ENCODE results near the gene SMC3. TPM values are rescaled to one million over a fixed set of nuclear protein-coding genes. Genes with fewer than 3 reads are reported as not detected.

Gene SMC3
- total and polyA plus RNA-seq, 2 of the 13 experiments (the other 11 are each of a cell fraction or from before 2014, with no cell fraction given), result 11.7 to 48.0 TPM

DNA sequence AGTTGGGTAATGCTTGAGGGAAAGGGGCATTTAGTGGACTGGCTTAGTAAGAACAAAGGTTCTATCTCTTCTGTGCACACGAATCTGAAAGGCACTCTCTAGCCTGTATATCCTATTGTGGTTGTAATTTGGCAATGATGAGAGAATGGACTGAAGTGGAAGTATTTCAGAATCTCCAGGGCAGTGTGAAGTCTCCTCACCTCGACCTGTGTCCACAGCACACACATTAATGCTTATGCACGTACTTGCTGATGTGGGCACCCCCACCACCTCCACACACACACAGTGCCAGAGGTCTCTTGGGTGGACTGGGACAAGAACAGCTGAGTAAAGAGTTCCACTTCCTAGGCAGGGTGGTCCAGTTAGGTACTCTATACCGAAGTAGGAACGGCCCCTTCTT, 6.9 kb downstream of the SMC3 start:
- no peak for DNase-seq (ENCODE audit: low spot score)
- intact Hi-C loops (cut with micrococcal nuclease; ENCODE audit: unreplicated experiment), result no loop called here
- Histone ChIP-seq H3K27ac (ENCODE audit: extremely low read length, insufficient read depth, low read length) (no peak overlapping the region), H3K4me2 (ENCODE audit: low read depth, low read length) (no peak overlapping the region), H3K9ac (ENCODE audit: insufficient read depth, low read depth, low read length) (no peak overlapping the region), H2AFZ (ENCODE audit: low read length) (no peak overlapping the region), H3K4me3 (replicated peaks in 1 of 3; ENCODE audit: insufficient read depth in 1 of 3, low read depth in 2 of 3, low read length in 3 of 3) (no peak overlapping the region), H3K27me3 (ENCODE audit: control insufficient read depth in 1 of 2, insufficient read depth in 2 of 2, low read length in 2 of 2) (no peaks in the 10 kb centered on the region), H3K9me3 (ENCODE audit: low read length) (no peaks in the 10 kb centered on the region), H3K79me2 (ENCODE audit: insufficient read depth, low read length) (peaks cover 67% of the 10 kb centered on the region), H4K20me1 (ENCODE audit: insufficient read depth, low read length) (peaks cover 36% of the 10 kb centered on the region), H3K36me3 (replicated peaks in 1 of 2; ENCODE audit: control insufficient read depth in 1 of 2, insufficient read depth in 2 of 2, low read length in 2 of 2) (peaks cover 10 to 54% of the 10 kb centered on the region in 2 experiments), H3K4me1 (ENCODE audit: insufficient read depth, low read length) (peaks cover 39% of the 10 kb centered on the region)
- ChIA-PET CTCF (ENCODE audit: low intra/inter-chr PET ratio, low total read pairs) (no interaction called here), POLR2A (no interaction called here)
- BruUV-seq (replicated peaks), result no TSS peak
- 82% methylated on average over 5 of the region's 5 CpGs for WGBS (ENCODE audit: low lambda C conversion rate)
- in situ Hi-C loops (cut with HindIII; ENCODE audit: extremely low pct_ligation_motif_present, low pct_unique_long_range_greater_than_20kb), result no loop called here
- ATAC-seq, result no peak
- no peak for FAIRE-seq
- TF ChIP-seq BRD4 (CRISPR knock-in tag; IDR thresholded peaks at IDR 0.05), result no peak
- no peak for TF ChIP-seq ZKSCAN8 (CRISPR knock-in tag; IDR thresholded peaks at IDR 0.05; ENCODE audit: borderline replicate concordance)
- TF ChIP-seq TAF1 (CRISPR knock-in tag; IDR thresholded peaks at IDR 0.05), result no peak
- TF ChIP-seq ATRX (CRISPR knock-in tag; IDR thresholded peaks at IDR 0.05; ENCODE audit: borderline replicate concordance), result no peak
- TF ChIP-seq TOPORS (CRISPR knock-in tag; IDR thresholded peaks at IDR 0.05), result no peak
- no peak for TF ChIP-seq KLF16 (CRISPR knock-in tag; IDR thresholded peaks at IDR 0.05)
- TF ChIP-seq GABPB1 (CRISPR knock-in tag; IDR thresholded peaks at IDR 0.05), result no peak
- TF ChIP-seq, protein P1, sequence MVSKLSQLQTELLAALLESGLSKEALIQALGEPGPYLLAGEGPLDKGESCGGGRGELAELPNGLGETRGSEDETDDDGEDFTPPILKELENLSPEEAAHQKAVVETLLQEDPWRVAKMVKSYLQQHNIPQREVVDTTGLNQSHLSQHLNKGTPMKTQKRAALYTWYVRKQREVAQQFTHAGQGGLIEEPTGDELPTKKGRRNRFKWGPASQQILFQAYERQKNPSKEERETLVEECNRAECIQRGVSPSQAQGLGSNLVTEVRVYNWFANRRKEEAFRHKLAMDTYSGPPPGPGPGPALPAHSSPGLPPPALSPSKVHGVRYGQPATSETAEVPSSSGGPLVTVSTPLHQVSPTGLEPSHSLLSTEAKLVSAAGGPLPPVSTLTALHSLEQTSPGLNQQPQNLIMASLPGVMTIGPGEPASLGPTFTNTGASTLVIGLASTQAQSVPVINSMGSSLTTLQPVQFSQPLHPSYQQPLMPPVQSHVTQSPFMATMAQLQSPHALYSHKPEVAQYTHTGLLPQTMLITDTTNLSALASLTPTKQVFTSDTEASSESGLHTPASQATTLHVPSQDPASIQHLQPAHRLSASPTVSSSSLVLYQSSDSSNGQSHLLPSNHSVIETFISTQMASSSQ (IDR thresholded peaks at IDR 0.05; ENCODE audit: low read depth), result no peak
- TF ChIP-seq, protein P1 (CRISPR knock-in tag; IDR thresholded peaks at IDR 0.05; ENCODE audit: borderline replicate concordance), result no peak
- TF ChIP-seq NFIB (CRISPR knock-in tag; IDR thresholded peaks at IDR 0.05; ENCODE audit: borderline replicate concordance), result no peak
- TF ChIP-seq, protein P2, sequence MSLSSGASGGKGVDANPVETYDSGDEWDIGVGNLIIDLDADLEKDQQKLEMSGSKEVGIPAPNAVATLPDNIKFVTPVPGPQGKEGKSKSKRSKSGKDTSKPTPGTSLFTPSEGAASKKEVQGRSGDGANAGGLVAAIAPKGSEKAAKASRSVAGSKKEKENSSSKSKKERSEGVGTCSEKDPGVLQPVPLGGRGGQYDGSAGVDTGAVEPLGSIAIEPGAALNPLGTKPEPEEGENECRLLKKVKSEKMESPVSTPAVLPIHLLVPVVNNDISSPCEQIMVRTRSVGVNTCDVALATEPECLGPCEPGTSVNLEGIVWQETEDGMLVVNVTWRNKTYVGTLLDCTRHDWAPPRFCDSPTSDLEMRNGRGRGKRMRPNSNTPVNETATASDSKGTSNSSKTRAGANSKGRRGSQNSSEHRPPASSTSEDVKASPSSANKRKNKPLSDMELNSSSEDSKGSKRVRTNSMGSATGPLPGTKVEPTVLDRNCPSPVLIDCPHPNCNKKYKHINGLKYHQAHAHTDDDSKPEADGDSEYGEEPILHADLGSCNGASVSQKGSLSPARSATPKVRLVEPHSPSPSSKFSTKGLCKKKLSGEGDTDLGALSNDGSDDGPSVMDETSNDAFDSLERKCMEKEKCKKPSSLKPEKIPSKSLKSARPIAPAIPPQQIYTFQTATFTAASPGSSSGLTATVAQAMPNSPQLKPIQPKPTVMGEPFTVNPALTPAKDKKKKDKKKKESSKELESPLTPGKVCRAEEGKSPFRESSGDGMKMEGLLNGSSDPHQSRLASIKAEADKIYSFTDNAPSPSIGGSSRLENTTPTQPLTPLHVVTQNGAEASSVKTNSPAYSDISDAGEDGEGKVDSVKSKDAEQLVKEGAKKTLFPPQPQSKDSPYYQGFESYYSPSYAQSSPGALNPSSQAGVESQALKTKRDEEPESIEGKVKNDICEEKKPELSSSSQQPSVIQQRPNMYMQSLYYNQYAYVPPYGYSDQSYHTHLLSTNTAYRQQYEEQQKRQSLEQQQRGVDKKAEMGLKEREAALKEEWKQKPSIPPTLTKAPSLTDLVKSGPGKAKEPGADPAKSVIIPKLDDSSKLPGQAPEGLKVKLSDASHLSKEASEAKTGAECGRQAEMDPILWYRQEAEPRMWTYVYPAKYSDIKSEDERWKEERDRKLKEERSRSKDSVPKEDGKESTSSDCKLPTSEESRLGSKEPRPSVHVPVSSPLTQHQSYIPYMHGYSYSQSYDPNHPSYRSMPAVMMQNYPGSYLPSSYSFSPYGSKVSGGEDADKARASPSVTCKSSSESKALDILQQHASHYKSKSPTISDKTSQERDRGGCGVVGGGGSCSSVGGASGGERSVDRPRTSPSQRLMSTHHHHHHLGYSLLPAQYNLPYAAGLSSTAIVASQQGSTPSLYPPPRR (CRISPR knock-in tag; IDR thresholded peaks at IDR 0.05; ENCODE audit: borderline replicate concordance), result no peak
- no peak for TF ChIP-seq ZNF660 (CRISPR knock-in tag; IDR thresholded peaks at IDR 0.05; ENCODE audit: borderline replicate concordance, low read depth)
- TF ChIP-seq, protein P3, sequence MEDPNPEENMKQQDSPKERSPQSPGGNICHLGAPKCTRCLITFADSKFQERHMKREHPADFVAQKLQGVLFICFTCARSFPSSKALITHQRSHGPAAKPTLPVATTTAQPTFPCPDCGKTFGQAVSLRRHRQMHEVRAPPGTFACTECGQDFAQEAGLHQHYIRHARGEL (CRISPR knock-in tag; IDR thresholded peaks at IDR 0.05), result no peak
- TF ChIP-seq ZNF619 (CRISPR knock-in tag; IDR thresholded peaks at IDR 0.05), result no peak
